ENCODE measurements around the gene SMURF1.

DNA sequence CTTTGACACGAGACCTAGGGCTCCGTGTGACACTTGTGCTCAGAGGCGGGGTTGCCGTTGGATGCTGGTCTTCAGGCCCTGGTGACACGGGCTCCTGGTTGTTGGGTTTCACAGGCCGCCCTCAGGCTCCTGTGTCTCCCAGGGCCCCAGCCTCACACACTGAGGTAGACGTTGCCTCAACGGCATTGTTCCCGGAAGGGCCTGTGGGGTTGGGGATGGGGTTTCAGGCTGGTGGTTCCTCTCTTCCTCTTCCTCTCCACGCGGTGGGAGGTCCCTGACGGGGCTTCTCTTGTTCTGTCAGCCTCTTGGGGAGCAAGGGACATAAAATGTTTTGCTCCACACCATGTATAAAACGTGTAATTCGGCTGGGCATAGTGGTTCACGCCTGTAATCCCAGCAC lies 140.5 kb downstream of the SMURF1 start:
- TF ChIP-seq, protein P1, sequence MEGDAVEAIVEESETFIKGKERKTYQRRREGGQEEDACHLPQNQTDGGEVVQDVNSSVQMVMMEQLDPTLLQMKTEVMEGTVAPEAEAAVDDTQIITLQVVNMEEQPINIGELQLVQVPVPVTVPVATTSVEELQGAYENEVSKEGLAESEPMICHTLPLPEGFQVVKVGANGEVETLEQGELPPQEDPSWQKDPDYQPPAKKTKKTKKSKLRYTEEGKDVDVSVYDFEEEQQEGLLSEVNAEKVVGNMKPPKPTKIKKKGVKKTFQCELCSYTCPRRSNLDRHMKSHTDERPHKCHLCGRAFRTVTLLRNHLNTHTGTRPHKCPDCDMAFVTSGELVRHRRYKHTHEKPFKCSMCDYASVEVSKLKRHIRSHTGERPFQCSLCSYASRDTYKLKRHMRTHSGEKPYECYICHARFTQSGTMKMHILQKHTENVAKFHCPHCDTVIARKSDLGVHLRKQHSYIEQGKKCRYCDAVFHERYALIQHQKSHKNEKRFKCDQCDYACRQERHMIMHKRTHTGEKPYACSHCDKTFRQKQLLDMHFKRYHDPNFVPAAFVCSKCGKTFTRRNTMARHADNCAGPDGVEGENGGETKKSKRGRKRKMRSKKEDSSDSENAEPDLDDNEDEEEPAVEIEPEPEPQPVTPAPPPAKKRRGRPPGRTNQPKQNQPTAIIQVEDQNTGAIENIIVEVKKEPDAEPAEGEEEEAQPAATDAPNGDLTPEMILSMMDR (IDR thresholded peaks at IDR 0.05): no peak
- TF ChIP-seq POLR2A (IDR thresholded peaks at IDR 0.05) (no peak), EP300 (IDR thresholded peaks at IDR 0.05) (no peak)
